ENCODE data around the gene SDE2. TPM values are rescaled to one million over a fixed set of nuclear protein-coding genes. Genes with fewer than 3 reads are reported as not detected.
"Not testable (repeated sequence)": the region's sequence is repeated elsewhere in the genome, so short reads cannot be mapped to it uniquely, and the experiment has no call there.

Gene SDE2
- total and polyA plus RNA-seq, 4 donors = 15.4 to 44.2 (median 18.0) TPM

- no peak overlapping the region for H3K4me3 ChIP-seq (ENCODE audit: low read depth, low read length)
- H3K9me3 ChIP-seq (ENCODE audit: control insufficient read depth, insufficient read depth, low read length) = no peaks in the 10 kb centered on the region
- WGBS (ENCODE audit: insufficient coverage) = 70% methylated on average over 6 of the region's 6 CpGs
- DNase-seq (ENCODE audit: low read depth in 4 of 6, low spot score in 6 of 6) = no peak
- no peaks in the 10 kb centered on the region for H3K27me3 ChIP-seq (ENCODE audit: control insufficient read depth, insufficient read depth, low read length)
- no peaks in the 10 kb centered on the region for H3K36me3 ChIP-seq (ENCODE audit: control insufficient read depth, insufficient read depth, low read length)
- H3K4me1 ChIP-seq (ENCODE audit: control insufficient read depth, insufficient read depth, low read length) = no peaks in the 10 kb centered on the region
- H3K27ac ChIP-seq (ENCODE audit: low read depth, low read length) = no peak overlapping the region
Measured at GRCh38 chr1:226017070-226017469, 17.9 kb upstream of the SDE2 start.

GRCh38 chr1:226009650-226010044, 10.5 kb upstream of the SDE2 start:
- no peaks in the 10 kb centered on the region for H3K4me1 ChIP-seq (ENCODE audit: control insufficient read depth, insufficient read depth, low read length)
- H3K27ac ChIP-seq (ENCODE audit: low read depth, low read length) = no peak overlapping the region
- no peaks in the 10 kb centered on the region for H3K27me3 ChIP-seq (ENCODE audit: control insufficient read depth, insufficient read depth, low read length)
- H3K36me3 ChIP-seq (ENCODE audit: control insufficient read depth, insufficient read depth, low read length) = no peaks in the 10 kb centered on the region
- DNase-seq (ENCODE audit: low read depth in 4 of 6, low spot score in 6 of 6) = no peak
- no peak overlapping the region for H3K4me3 ChIP-seq (ENCODE audit: low read depth, low read length)
- no peaks in the 10 kb centered on the region for H3K9me3 ChIP-seq (ENCODE audit: control insufficient read depth, insufficient read depth, low read length)
- WGBS (ENCODE audit: insufficient coverage) = no CpG with 5 or more reads among the region's 5 CpGs

GRCh38 chr1:226007126-226007892, 8.2 kb upstream of the SDE2 start:
- not testable (repeated sequence) for H3K9me3 ChIP-seq (ENCODE audit: control insufficient read depth, insufficient read depth, low read length); H3K27ac ChIP-seq (ENCODE audit: low read depth, low read length); H3K4me3 ChIP-seq (ENCODE audit: low read depth, low read length); H3K27me3 ChIP-seq (ENCODE audit: control insufficient read depth, insufficient read depth, low read length); H3K4me1 ChIP-seq (ENCODE audit: control insufficient read depth, insufficient read depth, low read length); H3K36me3 ChIP-seq (ENCODE audit: control insufficient read depth, insufficient read depth, low read length); DNase-seq (ENCODE audit: low read depth in 4 of 6, low spot score in 6 of 6)
- WGBS (ENCODE audit: insufficient coverage) = 90% methylated on average over 6 of the region's 12 CpGs

GRCh38 chr1:226006686-226007085, 7.5 kb upstream of the SDE2 start:
- DNase-seq (ENCODE audit: low read depth in 4 of 6, low spot score in 6 of 6) = no peak
- H3K27me3 ChIP-seq (ENCODE audit: control insufficient read depth, insufficient read depth, low read length) = no peaks in the 10 kb centered on the region
- no peaks in the 10 kb centered on the region for H3K9me3 ChIP-seq (ENCODE audit: control insufficient read depth, insufficient read depth, low read length)
- peaks cover 3% of the 10 kb centered on the region for H3K4me1 ChIP-seq (ENCODE audit: control insufficient read depth, insufficient read depth, low read length)
- H3K4me3 ChIP-seq (ENCODE audit: low read depth, low read length) = no peak overlapping the region
- H3K36me3 ChIP-seq (ENCODE audit: control insufficient read depth, insufficient read depth, low read length) = no peaks in the 10 kb centered on the region
- H3K27ac ChIP-seq (ENCODE audit: low read depth, low read length) = no peak overlapping the region

- Histone ChIP-seq H3K4me1 (ENCODE audit: control insufficient read depth, insufficient read depth, low read length) (peaks cover 12% of the 10 kb centered on the region), H3K27me3 (ENCODE audit: control insufficient read depth, insufficient read depth, low read length) (no peaks in the 10 kb centered on the region), H3K27ac (ENCODE audit: low read depth, low read length) (no peak overlapping the region), H3K9me3 (ENCODE audit: control insufficient read depth, insufficient read depth, low read length) (no peaks in the 10 kb centered on the region), H3K4me3 (ENCODE audit: low read depth, low read length) (no peak overlapping the region), H3K36me3 (ENCODE audit: control insufficient read depth, insufficient read depth, low read length) (no peaks in the 10 kb centered on the region)
- no CpG with 5 or more reads among the region's 4 CpGs for WGBS (ENCODE audit: insufficient coverage)
- DNase-seq (ENCODE audit: low read depth in 4 of 6, low spot score in 6 of 6) = no peak
Measured at GRCh38 chr1:226004396-226004795, 5.3 kb upstream of the SDE2 start.

GRCh38 chr1:226003502-226004170, 4.5 kb upstream of the SDE2 start:
- no peak overlapping the region for H3K4me3 ChIP-seq (ENCODE audit: low read depth, low read length)
- H3K27ac ChIP-seq (ENCODE audit: low read depth, low read length) = no peak overlapping the region
- DNase-seq (ENCODE audit: low read depth in 4 of 6, low spot score in 6 of 6) = no peak
- no peaks in the 10 kb centered on the region for H3K36me3 ChIP-seq (ENCODE audit: control insufficient read depth, insufficient read depth, low read length)
- no peaks in the 10 kb centered on the region for H3K9me3 ChIP-seq (ENCODE audit: control insufficient read depth, insufficient read depth, low read length)
- peaks cover 12% of the 10 kb centered on the region for H3K4me1 ChIP-seq (ENCODE audit: control insufficient read depth, insufficient read depth, low read length)
- 100% methylated on average over 2 of the region's 3 CpGs for WGBS (ENCODE audit: insufficient coverage)
- no peaks in the 10 kb centered on the region for H3K27me3 ChIP-seq (ENCODE audit: control insufficient read depth, insufficient read depth, low read length)

- Histone ChIP-seq H3K36me3 (ENCODE audit: control insufficient read depth, insufficient read depth, low read length) (peaks cover 1% of the 10 kb centered on the region), H3K27ac (ENCODE audit: low read depth, low read length) (peak overlapping the region; percentile 35), H3K27me3 (ENCODE audit: control insufficient read depth, insufficient read depth, low read length) (no peaks in the 10 kb centered on the region), H3K4me1 (ENCODE audit: control insufficient read depth, insufficient read depth, low read length) (peaks cover 15% of the 10 kb centered on the region), H3K4me3 (ENCODE audit: low read depth, low read length) (no peak overlapping the region), H3K9me3 (ENCODE audit: control insufficient read depth, insufficient read depth, low read length) (no peaks in the 10 kb centered on the region)
- 36% methylated on average over 4 of the region's 4 CpGs for WGBS (ENCODE audit: insufficient coverage)
- peak in 2 of 6 donors; percentile 41 to 91 for DNase-seq (ENCODE audit: low read depth in 4 of 6, low spot score in 6 of 6)
Measured at GRCh38 chr1:226002667-226003501, 3.7 kb upstream of the SDE2 start.

GRCh38 chr1:226001963-226002666, 3.0 kb upstream of the SDE2 start:
- WGBS (ENCODE audit: insufficient coverage) = 58% methylated on average over 5 of the region's 9 CpGs
- Histone ChIP-seq H3K4me3 (ENCODE audit: low read depth, low read length) (no peak overlapping the region), H3K36me3 (ENCODE audit: control insufficient read depth, insufficient read depth, low read length) (peaks cover 6% of the 10 kb centered on the region), H3K27me3 (ENCODE audit: control insufficient read depth, insufficient read depth, low read length) (no peaks in the 10 kb centered on the region), H3K27ac (ENCODE audit: low read depth, low read length) (peak overlapping the region; percentile 35), H3K9me3 (ENCODE audit: control insufficient read depth, insufficient read depth, low read length) (no peaks in the 10 kb centered on the region), H3K4me1 (ENCODE audit: control insufficient read depth, insufficient read depth, low read length) (peaks cover 21% of the 10 kb centered on the region)
- peak in 2 of 6 donors; percentile 35 to 78 for DNase-seq (ENCODE audit: low read depth in 4 of 6, low spot score in 6 of 6)

GRCh38 chr1:226001088-226001487, 1.9 kb upstream of the SDE2 start:
- H3K4me3 ChIP-seq (ENCODE audit: low read depth, low read length) = no peak overlapping the region
- WGBS (ENCODE audit: insufficient coverage) = 100% methylated on average over 4 of the region's 8 CpGs
- no peak overlapping the region for H3K27ac ChIP-seq (ENCODE audit: low read depth, low read length)

More at GRCh38 chr1:226001088-226001487, 1.9 kb upstream of the SDE2 start:
- Histone ChIP-seq H3K27me3 (ENCODE audit: control insufficient read depth, insufficient read depth, low read length) (no peaks in the 10 kb centered on the region), H3K9me3 (ENCODE audit: control insufficient read depth, insufficient read depth, low read length) (no peaks in the 10 kb centered on the region), H3K4me1 (ENCODE audit: control insufficient read depth, insufficient read depth, low read length) (peaks cover 21% of the 10 kb centered on the region), H3K36me3 (ENCODE audit: control insufficient read depth, insufficient read depth, low read length) (peaks cover 6% of the 10 kb centered on the region)
- DNase-seq (ENCODE audit: low read depth in 4 of 6, low spot score in 6 of 6) = no peak

All from spinal cord (tissue), 10 donors.